Tibial nerve (tissue), 4 donors: Measurements from ENCODE around the gene SSTR3. TPM values are rescaled to one million over a fixed set of nuclear protein-coding genes. Genes with fewer than 3 reads are reported as not detected.

ENCODE experiments used
- DNase-seq, 2 donors: peaks; one replicate each; pipeline ENCODE4 v3.0.0-alpha.2; 2019; ENCODE audit warnings: low spot score in 2 of 2
- H3K27ac ChIP-seq, 4 donors: fragments of 200-600 bp; sonication (generic) in 3 of 4; one replicate each; pipeline ENCODE4 v1.5.1; 2017 to 2019; ENCODE audit warnings: mild to moderate bottlenecking in 1 of 4
- H3K27me3 ChIP-seq, 2 donors: fragments of 200-600 bp; sonication (generic) in 1 of 2; one replicate each; pipeline versions ENCODE4 v1.5.1 to v1.6.0; 2017 to 2019
- H3K36me3 ChIP-seq, 3 donors: fragments of 200-600 bp; sonication (generic); one replicate each; pipeline ENCODE4 v1.5.1; 2018 to 2019
- H3K4me1 ChIP-seq, 4 donors: fragments of 200-600 bp; sonication (generic) in 3 of 4; one replicate each; pipeline ENCODE4 v1.5.1; 2017 to 2019
- H3K4me3 ChIP-seq, 4 donors: fragments of 200-600 bp; sonication (generic) in 3 of 4; one replicate each; pipeline ENCODE4 v1.5.1; 2017 to 2019; ENCODE audit warnings: mild to moderate bottlenecking in 1 of 4, moderate library complexity in 1 of 4
- H3K9me3 ChIP-seq, 4 donors: fragments of 200-600 bp; sonication (generic) in 3 of 4; one replicate each; pipeline ENCODE4 v1.5.1; 2017 to 2019
- EP300 ChIP-seq, 2 donors: sonication (generic); formaldehyde crosslinking; IDR thresholded peaks; one replicate each; pipeline ENCODE4 v1.6.1; 2017; ENCODE audit warnings: antibody characterized with exemption in 2 of 2, mild to moderate bottlenecking in 1 of 2
- POLR2A ChIP-seq, 2 donors: fragments of 450-650 bp; IDR thresholded peaks; one replicate each; pipeline ENCODE4 v1.6.1; 2017; ENCODE audit warnings: antibody characterized with exemption in 2 of 2, mild to moderate bottlenecking in 2 of 2, moderate library complexity in 2 of 2
- WGBS, 2 donors: methylation state at CpG; one replicate each; pipeline ENCODE4 v1.1.5; 2018; 5-methylcytosine and 5-hydroxymethylcytosine counted together
- total RNA-seq, 4 donors: library from RNA; depleted of rRNA; stranded (reverse); fragments of >200 nt; gene quantifications; one replicate each; pipeline ENCODE4 v1.1.0, GENCODE V29; 2016
- TF ChIP-seq, protein P1 (sequence below), 5 experiments: fragments of 200-600 bp in 3 of 5; fragments of 450-650 bp in 2 of 5; sonication (generic) in 3 of 5; IDR thresholded peaks; one replicate each; pipeline ENCODE4 v1.5.1; 2016 to 2019; ENCODE audit warnings: antibody characterized with exemption in 5 of 5, mild to moderate bottlenecking in 3 of 5, moderate library complexity in 2 of 5

The SSTR3 gene
- total RNA-seq, 4 donors from 2014 or later, result not detected

GRCh38 chr22:37185646-37186227 is 26.5 kb downstream of the SSTR3 start:
- TF ChIP-seq EP300 (IDR thresholded peaks at IDR 0.05) (no peak), POLR2A (IDR thresholded peaks at IDR 0.05) (no peak)
- TF ChIP-seq, protein P1, sequence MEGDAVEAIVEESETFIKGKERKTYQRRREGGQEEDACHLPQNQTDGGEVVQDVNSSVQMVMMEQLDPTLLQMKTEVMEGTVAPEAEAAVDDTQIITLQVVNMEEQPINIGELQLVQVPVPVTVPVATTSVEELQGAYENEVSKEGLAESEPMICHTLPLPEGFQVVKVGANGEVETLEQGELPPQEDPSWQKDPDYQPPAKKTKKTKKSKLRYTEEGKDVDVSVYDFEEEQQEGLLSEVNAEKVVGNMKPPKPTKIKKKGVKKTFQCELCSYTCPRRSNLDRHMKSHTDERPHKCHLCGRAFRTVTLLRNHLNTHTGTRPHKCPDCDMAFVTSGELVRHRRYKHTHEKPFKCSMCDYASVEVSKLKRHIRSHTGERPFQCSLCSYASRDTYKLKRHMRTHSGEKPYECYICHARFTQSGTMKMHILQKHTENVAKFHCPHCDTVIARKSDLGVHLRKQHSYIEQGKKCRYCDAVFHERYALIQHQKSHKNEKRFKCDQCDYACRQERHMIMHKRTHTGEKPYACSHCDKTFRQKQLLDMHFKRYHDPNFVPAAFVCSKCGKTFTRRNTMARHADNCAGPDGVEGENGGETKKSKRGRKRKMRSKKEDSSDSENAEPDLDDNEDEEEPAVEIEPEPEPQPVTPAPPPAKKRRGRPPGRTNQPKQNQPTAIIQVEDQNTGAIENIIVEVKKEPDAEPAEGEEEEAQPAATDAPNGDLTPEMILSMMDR (IDR thresholded peaks at IDR 0.05), result no peak
- WGBS, 2 donors, result 77 to 85% methylated on average over 13 of the region's 13 CpGs
- no peak overlapping the region for H3K4me3 ChIP-seq
- H3K36me3 ChIP-seq, result peaks cover 0 to 33% (median 0%) of the 10 kb centered on the region in 3 donors
- no peaks in the 10 kb centered on the region for H3K27me3 ChIP-seq
- no peak overlapping the region for H3K27ac ChIP-seq
- H3K4me1 ChIP-seq, result peaks cover 0 to 40% (median 24%) of the 10 kb centered on the region in 4 donors
- no peaks in the 10 kb centered on the region for H3K9me3 ChIP-seq
- no peak for DNase-seq

DNA sequence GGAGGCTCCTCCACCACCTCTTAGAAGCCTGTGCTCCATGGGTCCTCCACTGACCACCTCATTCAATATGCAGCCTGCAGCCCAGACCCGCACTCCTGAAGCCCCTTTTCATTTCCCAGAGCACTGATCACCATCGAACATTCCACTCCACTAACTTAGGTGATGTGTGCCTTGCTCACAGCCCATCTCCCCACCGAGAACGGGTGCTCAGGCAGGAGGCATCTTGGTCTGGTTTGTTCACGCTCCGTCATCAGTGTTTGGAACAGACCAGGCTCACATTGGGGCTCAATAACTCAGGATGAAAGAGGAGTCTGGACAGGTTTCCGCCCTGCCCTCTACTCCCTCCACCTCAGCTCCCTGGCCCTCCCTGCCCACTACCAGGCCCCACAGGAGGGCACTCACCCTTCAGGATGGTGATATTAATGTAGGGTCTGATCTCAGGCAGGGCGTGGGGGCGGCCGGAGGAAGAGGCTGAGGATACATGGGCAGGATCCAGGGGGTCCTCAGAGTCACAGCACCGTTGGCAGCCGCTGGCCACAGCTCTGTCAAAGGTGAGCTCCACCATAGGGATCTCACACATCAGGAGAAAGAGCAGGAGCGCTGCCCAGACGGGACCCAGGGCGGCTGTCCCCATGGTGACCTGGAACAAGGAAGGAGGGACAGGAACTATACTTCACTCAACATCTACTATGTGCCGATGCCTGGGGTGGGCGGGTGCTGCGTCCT is 27.3 kb downstream of the SSTR3 start:
- no peak overlapping the region for H3K27ac ChIP-seq
- peaks cover 0 to 47% (median 24%) of the 10 kb centered on the region in 4 donors for H3K4me1 ChIP-seq
- no peak for DNase-seq
- no peak overlapping the region for H3K4me3 ChIP-seq
- H3K36me3 ChIP-seq, result peaks cover 0 to 38% (median 0%) of the 10 kb centered on the region in 3 donors
- H3K9me3 ChIP-seq, result no peaks in the 10 kb centered on the region
- no peaks in the 10 kb centered on the region for H3K27me3 ChIP-seq
- WGBS, 2 donors, result 86 to 93% methylated on average over 10 to 18 of the region's 18 CpGs
- TF ChIP-seq EP300 (IDR thresholded peaks at IDR 0.05) (no peak), POLR2A (IDR thresholded peaks at IDR 0.05) (no peak)
- TF ChIP-seq, protein P1 (IDR thresholded peaks at IDR 0.05), result no peak

GRCh38 chr22:37184380-37184755 is 27.9 kb downstream of the SSTR3 start:
- WGBS, 2 donors, result 82 to 83% methylated on average over 8 to 10 of the region's 12 CpGs
- Histone ChIP-seq H3K27ac (no peak overlapping the region), H3K36me3 (peaks cover 0 to 38% (median 0%) of the 10 kb centered on the region in 3 donors), H3K4me1 (peaks cover 0 to 50% (median 24%) of the 10 kb centered on the region in 4 donors), H3K9me3 (no peaks in the 10 kb centered on the region), H3K4me3 (no peak overlapping the region), H3K27me3 (no peaks in the 10 kb centered on the region)
- DNase-seq, result no peak
- TF ChIP-seq POLR2A (IDR thresholded peaks at IDR 0.05) (no peak), EP300 (IDR thresholded peaks at IDR 0.05) (no peak)
- TF ChIP-seq, protein P1 (IDR thresholded peaks at IDR 0.05), result no peak

GRCh38 chr22:37183432-37184379 is 28.6 kb downstream of the SSTR3 start:
- H3K27ac ChIP-seq, result no peak overlapping the region
- DNase-seq, result no peak
- no peak overlapping the region for H3K4me3 ChIP-seq
- TF ChIP-seq EP300 (IDR thresholded peaks at IDR 0.05) (no peak), POLR2A (IDR thresholded peaks at IDR 0.05) (no peak)
- TF ChIP-seq, protein P1 (IDR thresholded peaks at IDR 0.05), result no peak
- H3K36me3 ChIP-seq, result peaks cover 0 to 38% (median 0%) of the 10 kb centered on the region in 3 donors
- H3K9me3 ChIP-seq, result no peaks in the 10 kb centered on the region
- no peaks in the 10 kb centered on the region for H3K27me3 ChIP-seq
- peaks cover 0 to 48% (median 25%) of the 10 kb centered on the region in 4 donors for H3K4me1 ChIP-seq
- WGBS, 2 donors, result 76 to 78% methylated on average over 15 to 17 of the region's 17 CpGs
